ENCODE measurements around the gene ZNRF4.

- no peak for TF ChIP-seq CTCF (conservative IDR thresholded peaks at IDR 0.05; ENCODE audit: low read depth in 2 of 2)
- no peak for TF ChIP-seq POLR2AphosphoS5 (IDR thresholded peaks at IDR 0.05; ENCODE audit: low read depth)
- TF ChIP-seq REST (IDR thresholded peaks at IDR 0.05; ENCODE audit: unreplicated experiment) = no peak
- TF ChIP-seq CREB1 (CRISPR knock-in tag; IDR thresholded peaks at IDR 0.05; ENCODE audit: low read depth) = no peak
Observed at GRCh38 chr19:5466814-5467291, 11.6 kb downstream of the ZNRF4 start.
